IMR-90 (cell line): Measurements from ENCODE around the gene CREB3L1. TPM values are rescaled to one million over a fixed set of nuclear protein-coding genes. Genes with fewer than 3 reads are reported as not detected.

ENCODE experiments used
- ATAC-seq: fragments of 200-7000 bp; cut with Tn5 transposase; 2 replicates; pipeline ENCODE4 v1.9.1; 2020; ENCODE audit warnings: low read depth, mild to moderate bottlenecking, moderate library complexity
- BruUV-seq: library from RNA; stranded (reverse); fragments of 400-500 nt; replicated peaks from 2 replicates; lab custom pipeline; 2021; lab: Mats Ljungman, UMichigan
- CTCF ChIA-PET: fragments of 300-600 bp; formaldehyde crosslinking; extraction: SDS; loops from one replicate; lab custom pipeline; 2021; ENCODE audit warnings: antibody characterized with exemption; lab: Yijun Ruan, JAX
- POLR2A ChIA-PET: fragments of 300-600 bp; sonication (Branson Sonifier 250); formaldehyde crosslinking; loops from one replicate; lab custom pipeline; 2022; ENCODE audit warnings: antibody characterized with exemption; ENCODE audit not compliant: unreplicated experiment; lab: Charles Lee
- DNase-seq: peaks from one replicate; pipeline ENCODE4 v3.0.0; 2013
- H2AFZ ChIP-seq: replicated peaks from 2 replicates; pipeline ENCODE3; 2013; ENCODE audit warnings: low read length, mild to moderate bottlenecking; ENCODE audit not compliant: poor library complexity
- H2AK5ac ChIP-seq: 2 replicates; pipeline ENCODE4 v1.6.1; 2013; ENCODE audit warnings: low read depth, low read length, inconsistent platforms
- H2AK9ac ChIP-seq: replicated peaks from 2 replicates; pipeline ENCODE3; 2013; ENCODE audit warnings: mild to moderate bottlenecking, low read depth, low read length, moderate library complexity; ENCODE audit not compliant: poor library complexity
- H2BK120ac ChIP-seq: 2 replicates; pipeline ENCODE4 v1.6.1; 2013; ENCODE audit warnings: low read depth, low read length, inconsistent platforms
- H2BK15ac ChIP-seq: 3 replicates; pipeline ENCODE4 v1.6.1; 2013; ENCODE audit warnings: low read depth, low read length, inconsistent platforms
- H2BK20ac ChIP-seq: 2 replicates; pipeline ENCODE4 v1.6.1; 2013; ENCODE audit warnings: low read depth, mild to moderate bottlenecking, inconsistent platforms, low read length, moderate library complexity
- H2BK5ac ChIP-seq: 2 replicates; pipeline ENCODE4 v1.6.1; 2013; ENCODE audit warnings: mild to moderate bottlenecking, low read depth, low read length, inconsistent platforms; ENCODE audit not compliant: poor library complexity, severe bottlenecking
- H3K14ac ChIP-seq: replicated peaks from 2 replicates; pipeline ENCODE4 v1.6.1; 2013; ENCODE audit warnings: low read depth, low read length, inconsistent platforms
- H3K18ac ChIP-seq: 2 replicates; pipeline ENCODE4 v1.6.1; 2013; ENCODE audit warnings: low read depth, low read length, control low read depth
- H3K23ac ChIP-seq: 2 replicates; pipeline ENCODE4 v1.6.1; 2013; ENCODE audit warnings: low read depth, low read length, inconsistent platforms
- H3K27ac ChIP-seq: 2 replicates; pipeline ENCODE4 v1.5.1; 2013; ENCODE audit warnings: mild to moderate bottlenecking, control low read depth, low read length; ENCODE audit not compliant: insufficient read depth
- H3K27me3 ChIP-seq: 2 replicates; pipeline ENCODE4 v1.6.1; 2013; ENCODE audit warnings: low read length; ENCODE audit not compliant: control insufficient read depth, insufficient read depth
- H3K36me3 ChIP-seq: 2 replicates; pipeline ENCODE4 v1.6.1; 2013; ENCODE audit warnings: low read length, mixed read lengths; ENCODE audit not compliant: control insufficient read depth, insufficient read depth
- H3K4ac ChIP-seq: 2 replicates; pipeline ENCODE4 v1.6.1; 2013; ENCODE audit warnings: low read depth, low read length, inconsistent platforms
- H3K4me1 ChIP-seq: 2 replicates; pipeline ENCODE4 v1.6.1; 2013; ENCODE audit warnings: low read length, mixed read lengths; ENCODE audit not compliant: control insufficient read depth, insufficient read depth
- H3K4me2 ChIP-seq: 2 replicates; pipeline ENCODE4 v1.6.1; 2013; ENCODE audit warnings: low read depth, mild to moderate bottlenecking, control low read depth, low read length, moderate library complexity
- H3K4me3 ChIP-seq: 2 replicates; pipeline ENCODE4 v1.5.1; 2013; ENCODE audit warnings: low read depth, mild to moderate bottlenecking, control low read depth, low read length, moderate library complexity; ENCODE audit not compliant: insufficient read depth
- H3K56ac ChIP-seq: 2 replicates; pipeline ENCODE4 v1.6.1; 2013; ENCODE audit warnings: low read length, inconsistent platforms; ENCODE audit not compliant: insufficient read depth; ENCODE audit errors: extremely low read depth
- H3K79me1 ChIP-seq, 2 experiments: 2 replicates each; pipeline ENCODE4 v1.6.1; 2013; ENCODE audit warnings: low read length in 2 of 2, inconsistent platforms in 1 of 2, low read depth in 1 of 2
- H3K9ac ChIP-seq: 2 replicates; pipeline ENCODE4 v1.6.1; 2013; ENCODE audit warnings: low read depth, low read length, control low read depth
- H3K9me1 ChIP-seq: 2 replicates; pipeline ENCODE4 v1.6.1; 2013; ENCODE audit warnings: low read length, inconsistent platforms; ENCODE audit not compliant: insufficient read depth
- H3K9me3 ChIP-seq: 2 replicates; pipeline ENCODE4 v1.6.1; 2013; ENCODE audit warnings: low read length; ENCODE audit not compliant: control insufficient read depth, insufficient read depth
- H4K20me1 ChIP-seq: 2 replicates; pipeline ENCODE4 v1.6.1; 2013; ENCODE audit warnings: low read length, inconsistent platforms; ENCODE audit not compliant: insufficient read depth
- H4K5ac ChIP-seq: 2 replicates; pipeline ENCODE4 v1.6.1; 2013; ENCODE audit warnings: mild to moderate bottlenecking, low read depth, low read length, control low read depth
- H4K8ac ChIP-seq, 2 experiments: 2 replicates each; pipeline ENCODE4 v1.6.1; 2013; ENCODE audit warnings: low read depth in 2 of 2, low read length in 2 of 2, control low read depth in 1 of 2, inconsistent platforms in 1 of 2
- H4K91ac ChIP-seq: 2 replicates; pipeline ENCODE4 v1.6.1; 2013; ENCODE audit warnings: low read depth, low read length, inconsistent platforms; ENCODE audit not compliant: insufficient read depth
- BHLHE40 ChIP-seq: fragments of 150-350 bp; IDR thresholded peaks from 2 replicates; pipeline ENCODE4 v1.6.1; 2016; ENCODE audit warnings: mild to moderate bottlenecking, low read depth, low read length
- ELK1 ChIP-seq: fragments of 150-350 bp; IDR thresholded peaks from 2 replicates; pipeline ENCODE4 v1.6.1; 2016; ENCODE audit warnings: low read depth, mild to moderate bottlenecking, low read length, moderate library complexity, borderline replicate concordance
- FOS ChIP-seq: fragments of 150-350 bp; IDR thresholded peaks from 2 replicates; pipeline ENCODE4 v1.6.1; 2016; ENCODE audit warnings: low read depth, low read length
- RAD21 ChIP-seq: IDR thresholded peaks from 2 replicates; pipeline ENCODE4 v1.6.1; 2012; ENCODE audit warnings: low read length, improper control_type of control experiment
- USF2 ChIP-seq: fragments of 150-350 bp; IDR thresholded peaks from 2 replicates; pipeline ENCODE4 v1.6.1; 2017; ENCODE audit warnings: mild to moderate bottlenecking, antibody characterized with exemption, low read length, low read depth
- WGBS, 2 experiments: methylation state at CpG; one replicate each; pipeline versions ENCODE4 v1.1.5 to v1.1.7; 2013; ENCODE audit warnings: missing lambda C conversion rate in 2 of 2; ENCODE audit not compliant: insufficient read length in 1 of 2; ENCODE audit errors: extremely low coverage in 2 of 2; 5-methylcytosine and 5-hydroxymethylcytosine counted together
- dilution Hi-C: fragments of 300-500 bp; cut with HindIII; formaldehyde crosslinking; loops from one replicate; pipeline ENCODE4 v1.14.3; 2018; ENCODE audit warnings: low sequenced_read_pairs; ENCODE audit not compliant: unreplicated experiment
- in situ Hi-C: fragments of 300-500 bp; cut with MboI; formaldehyde crosslinking; loops from 3 replicates; pipeline ENCODE4 v1.14.3; 2019; ENCODE audit warnings: low sequenced_read_pairs, inconsistent platforms, mixed read lengths
- intact Hi-C: fragments of 100-400 bp; cut with micrococcal nuclease; formaldehyde crosslinking; loops from 2 replicates; pipeline ENCODE4 v1.10.0; 2022
- polyA plus RNA-seq, 3 experiments: library from polyadenylated mRNA; depleted of rRNA; stranded (reverse); fragments of >200 nt; gene quantifications; 2 replicates each; pipeline ENCODE4 v1.2.3, GENCODE V29; 2012; ENCODE audit warnings: low replicate concordance in 1 of 3
- total RNA-seq: library from RNA; depleted of rRNA; stranded (reverse); fragments of >200 nt; gene quantifications from 2 replicates; pipeline ENCODE4 v1.2.3, GENCODE V29; 2012
- TF ChIP-seq, protein P1 (sequence below): conservative IDR thresholded peaks from 2 replicates; pipeline ENCODE4 v1.5.1; 2012; ENCODE audit warnings: mild to moderate bottlenecking, low read depth, low read length, improper control_type of control experiment

CREB3L1 gene
- total and polyA plus RNA-seq, 2 of the 4 experiments (the other 2 are of a cell fraction): 8.1 to 82.3 TPM

GRCh38 chr11:46246521-46246920 is 30.9 kb upstream of the CREB3L1 start:
- H3K4me3 ChIP-seq: no peak overlapping the region
- H2BK15ac ChIP-seq: peak overlapping the region; percentile 12; the same call in 1 of the 3 replicates
- no TSS peak for BruUV-seq
- in situ Hi-C loops: no loop called here
- H2BK20ac ChIP-seq: no peak overlapping the region
- H4K91ac ChIP-seq: no peak overlapping the region
- H2AK9ac ChIP-seq: no peak overlapping the region
- no peak overlapping the region for H3K9ac ChIP-seq
- H3K9me1 ChIP-seq: peaks cover 32% of the 10 kb centered on the region
- H2BK120ac ChIP-seq: peak overlapping the region; percentile 100
- H4K20me1 ChIP-seq: no peaks in the 10 kb centered on the region
- no peaks in the 10 kb centered on the region for H3K36me3 ChIP-seq
- intact Hi-C loops: no loop called here
- H3K4me2 ChIP-seq: no peak overlapping the region
- dilution Hi-C loops: no loop called here
- peaks cover 26% of the 10 kb centered on the region for H3K4me1 ChIP-seq
- peaks cover 8 to 57% of the 10 kb centered on the region in 2 experiments; a peak in 2 of 4 replicates for H3K79me1 ChIP-seq
- no peak overlapping the region for H2AK5ac ChIP-seq
- H4K8ac ChIP-seq: no peak overlapping the region
- H3K14ac ChIP-seq: no peak overlapping the region
- no peak for TF ChIP-seq FOS
- TF ChIP-seq RAD21: no peak
- TF ChIP-seq USF2: no peak
- TF ChIP-seq, protein P1, sequence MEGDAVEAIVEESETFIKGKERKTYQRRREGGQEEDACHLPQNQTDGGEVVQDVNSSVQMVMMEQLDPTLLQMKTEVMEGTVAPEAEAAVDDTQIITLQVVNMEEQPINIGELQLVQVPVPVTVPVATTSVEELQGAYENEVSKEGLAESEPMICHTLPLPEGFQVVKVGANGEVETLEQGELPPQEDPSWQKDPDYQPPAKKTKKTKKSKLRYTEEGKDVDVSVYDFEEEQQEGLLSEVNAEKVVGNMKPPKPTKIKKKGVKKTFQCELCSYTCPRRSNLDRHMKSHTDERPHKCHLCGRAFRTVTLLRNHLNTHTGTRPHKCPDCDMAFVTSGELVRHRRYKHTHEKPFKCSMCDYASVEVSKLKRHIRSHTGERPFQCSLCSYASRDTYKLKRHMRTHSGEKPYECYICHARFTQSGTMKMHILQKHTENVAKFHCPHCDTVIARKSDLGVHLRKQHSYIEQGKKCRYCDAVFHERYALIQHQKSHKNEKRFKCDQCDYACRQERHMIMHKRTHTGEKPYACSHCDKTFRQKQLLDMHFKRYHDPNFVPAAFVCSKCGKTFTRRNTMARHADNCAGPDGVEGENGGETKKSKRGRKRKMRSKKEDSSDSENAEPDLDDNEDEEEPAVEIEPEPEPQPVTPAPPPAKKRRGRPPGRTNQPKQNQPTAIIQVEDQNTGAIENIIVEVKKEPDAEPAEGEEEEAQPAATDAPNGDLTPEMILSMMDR: no peak
- TF ChIP-seq BHLHE40: no peak
- TF ChIP-seq ELK1: no peak
- no peak overlapping the region for H3K27ac ChIP-seq
- DNase-seq (peak; percentile 47), ATAC-seq (no peak)
- no peak overlapping the region for H2BK5ac ChIP-seq
- H3K27me3 ChIP-seq: no peaks in the 10 kb centered on the region
- ChIA-PET CTCF (no interaction called here), POLR2A (no interaction called here)
- H2AFZ ChIP-seq: no peak overlapping the region
- H3K56ac ChIP-seq: no peak overlapping the region
- H4K5ac ChIP-seq: no peak overlapping the region
- no CpG with 5 or more reads among the region's 1 CpG for WGBS, 2 experiments
- H3K9me3 ChIP-seq: no peaks in the 10 kb centered on the region
- H3K18ac ChIP-seq: no peak overlapping the region
- no peak overlapping the region for H3K23ac ChIP-seq
- 0 out of 2 replicates have a peak overlapping the region, but pooled peaks have one; percentile 100 for H3K4ac ChIP-seq
